ENCODE results near the gene RPL19. TPM values are rescaled to one million over a fixed set of nuclear protein-coding genes. Genes with fewer than 3 reads are reported as not detected.

RPL19 gene
- total RNA-seq, result 1,944 and 2,610 TPM in 2 replicates

GRCh38 chr17:39200070-39200879 lies at the start of gene RPL19:
Gene RPL19 (plus strand): TSS chr17:39200283. CDS start chr17:39200345, 62 bp downstream.

GRCh38 chr17:39151150-39151942 lies 48.7 kb upstream of the RPL19 start, which contains the start of gene PLXDC1:
Gene PLXDC1 (minus strand): TSS chr17:39151637. CDS start chr17:39151437, 200 bp downstream.

GRCh38 chr17:39165841-39166349 lies 34.2 kb upstream of the RPL19 start, which contains the start of gene ARL5C:
Gene ARL5C (minus strand): TSS chr17:39166161. CDS start chr17:39165760, 401 bp downstream.

GRCh38 chr17:39197380-39198185 lies 2.5 kb upstream of the RPL19 start, which contains the start of gene CACNB1:
Gene CACNB1 (minus strand): TSS chr17:39197669. CDS start chr17:39197495, 174 bp downstream.

GRCh38 chr17:39225308-39225958 lies 25.4 kb downstream of the RPL19 start, which contains the start of gene STAC2:
Gene STAC2 (minus strand): TSS chr17:39225945. CDS start chr17:39225502, 443 bp downstream.

Other genes starting within 250 kb of the RPL19 start
- gene FBXO47, start 232.9 kb upstream of the RPL19 start, total RNA-seq, result not detected in 2 replicates
- 2.4 and 3.8 TPM in 2 replicates for gene PLXDC1, start 48.6 kb upstream of the RPL19 start, total RNA-seq
- gene ARL5C, start 34.1 kb upstream of the RPL19 start, total RNA-seq, result under 0.01 TPM in 1 of 2 replicates, not detected in the other
- 4.3 and 7.1 TPM in 2 replicates for gene CACNB1, start 2.6 kb upstream of the RPL19 start, total RNA-seq
- gene STAC2, start 25.7 kb downstream of the RPL19 start, total RNA-seq, result under 0.01 TPM in 1 of 2 replicates, not detected in the other
- gene FBXL20, start 201.3 kb downstream of the RPL19 start, total RNA-seq, result 9.6 and 11.9 TPM in 2 replicates